Vagina (tissue), 2 donors: ENCODE measurements around the gene PALM2AKAP2.

Experiments
- POLR2A ChIP-seq, 2 donors: fragments of 450-650 bp; IDR thresholded peaks; one replicate each; pipeline ENCODE4 v1.6.1; 2017; ENCODE audit warnings: antibody characterized with exemption in 2 of 2, mild to moderate bottlenecking in 2 of 2, moderate library complexity in 2 of 2
- TF ChIP-seq, protein P1 (sequence below), 3 experiments: fragments of 450-650 bp in 2 of 3; fragments of 200-600 bp in 1 of 3; sonication (generic) in 1 of 3; IDR thresholded peaks; one replicate each; pipeline ENCODE4 v1.5.1; 2017 to 2019; ENCODE audit warnings: antibody characterized with exemption in 3 of 3, mild to moderate bottlenecking in 2 of 3, moderate library complexity in 2 of 3

DNA sequence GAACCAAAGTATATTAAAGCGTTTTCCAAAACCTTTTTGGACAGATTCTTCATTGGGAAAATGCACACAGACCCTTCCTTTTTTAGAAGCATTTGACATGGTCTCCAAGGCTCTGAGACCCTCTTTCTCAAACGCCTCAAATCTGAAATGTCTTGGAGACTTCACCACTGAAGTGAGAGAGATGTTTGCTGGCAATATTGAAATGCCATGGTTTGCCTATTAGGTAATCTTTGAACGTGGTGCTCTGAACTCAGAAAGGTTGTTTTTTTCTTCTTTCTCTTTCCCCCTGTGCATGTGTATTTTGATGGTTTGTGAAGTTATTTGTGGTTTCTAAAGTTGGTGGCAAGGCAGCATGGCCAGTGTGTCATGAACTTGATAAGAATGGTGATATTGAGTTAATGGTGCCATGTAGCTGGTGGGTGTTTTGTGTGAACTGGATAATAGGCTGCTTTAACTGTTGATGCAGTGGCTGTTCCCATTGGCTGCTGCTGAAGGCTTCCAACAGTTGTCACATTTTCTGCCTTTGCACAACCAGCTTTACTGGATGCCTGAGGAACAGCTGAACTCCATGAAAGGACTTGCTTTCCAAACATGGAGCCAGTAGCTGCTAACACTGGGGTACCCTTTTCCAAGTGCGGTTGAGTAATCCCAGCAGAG, 1.7 kb downstream of the PALM2AKAP2 start:
- no peak for TF ChIP-seq POLR2A (IDR thresholded peaks at IDR 0.05)
- TF ChIP-seq, protein P1, sequence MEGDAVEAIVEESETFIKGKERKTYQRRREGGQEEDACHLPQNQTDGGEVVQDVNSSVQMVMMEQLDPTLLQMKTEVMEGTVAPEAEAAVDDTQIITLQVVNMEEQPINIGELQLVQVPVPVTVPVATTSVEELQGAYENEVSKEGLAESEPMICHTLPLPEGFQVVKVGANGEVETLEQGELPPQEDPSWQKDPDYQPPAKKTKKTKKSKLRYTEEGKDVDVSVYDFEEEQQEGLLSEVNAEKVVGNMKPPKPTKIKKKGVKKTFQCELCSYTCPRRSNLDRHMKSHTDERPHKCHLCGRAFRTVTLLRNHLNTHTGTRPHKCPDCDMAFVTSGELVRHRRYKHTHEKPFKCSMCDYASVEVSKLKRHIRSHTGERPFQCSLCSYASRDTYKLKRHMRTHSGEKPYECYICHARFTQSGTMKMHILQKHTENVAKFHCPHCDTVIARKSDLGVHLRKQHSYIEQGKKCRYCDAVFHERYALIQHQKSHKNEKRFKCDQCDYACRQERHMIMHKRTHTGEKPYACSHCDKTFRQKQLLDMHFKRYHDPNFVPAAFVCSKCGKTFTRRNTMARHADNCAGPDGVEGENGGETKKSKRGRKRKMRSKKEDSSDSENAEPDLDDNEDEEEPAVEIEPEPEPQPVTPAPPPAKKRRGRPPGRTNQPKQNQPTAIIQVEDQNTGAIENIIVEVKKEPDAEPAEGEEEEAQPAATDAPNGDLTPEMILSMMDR (IDR thresholded peaks at IDR 0.05): no peak
